SW 1271 (cell line): ENCODE data around the gene RBFOX2.
A peak's percentile ranks its signal among the peaks of the same experiment; 100 is the strongest.

Source experiments
- DNase-seq, 2 experiments: peaks; one replicate each; lab custom pipeline; 2025; lab: John Stamatoyannopoulos, UW

The RBFOX2 gene

GRCh38 chr22:35736166-35736565 is 292.5 kb downstream of the RBFOX2 start:
- DNase-seq, result no peak

- no peak for DNase-seq
These were observed 293.1 kb downstream of the RBFOX2 start for GRCh38 chr22:35735542-35735941.

- no peak for DNase-seq
These were observed 294.2 kb downstream of the RBFOX2 start for GRCh38 chr22:35734517-35734827.

GRCh38 chr22:35733791-35734516 is 294.7 kb downstream of the RBFOX2 start:
- DNase-seq, result no peak

GRCh38 chr22:35733036-35733435 is 295.6 kb downstream of the RBFOX2 start:
- DNase-seq, result no peak

GRCh38 chr22:35732116-35732515 is 296.5 kb downstream of the RBFOX2 start:
- DNase-seq, result no peak

GRCh38 chr22:35731321-35731720 is 297.3 kb downstream of the RBFOX2 start:
- no peak for DNase-seq

- no peak for DNase-seq
These were observed 299.3 kb downstream of the RBFOX2 start for GRCh38 chr22:35729309-35729698.

GRCh38 chr22:35728639-35729308 is 299.9 kb downstream of the RBFOX2 start:
- DNase-seq, result no peak

- no peak for DNase-seq
These were observed 301.2 kb downstream of the RBFOX2 start for GRCh38 chr22:35727436-35727835.

GRCh38 chr22:35726933-35727332 is 301.7 kb downstream of the RBFOX2 start:
- no peak for DNase-seq

GRCh38 chr22:35726398-35726797 is 302.2 kb downstream of the RBFOX2 start:
- no peak for DNase-seq

GRCh38 chr22:35725521-35725920 is 303.1 kb downstream of the RBFOX2 start:
- DNase-seq, result no peak

GRCh38 chr22:35721960-35722359 is 306.7 kb downstream of the RBFOX2 start:
- no peak for DNase-seq

GRCh38 chr22:35719212-35719875 is 309.3 kb downstream of the RBFOX2 start:
- no peak for DNase-seq

- DNase-seq, result no peak
These were observed 311.1 kb downstream of the RBFOX2 start, which contains the start of gene APOL5 for GRCh38 chr22:35717572-35717971. Gene APOL5 (plus strand): TSS chr22:35717872. CDS start chr22:35717872, 0 bp downstream.

GRCh38 chr22:35712672-35713071 is 316.0 kb downstream of the RBFOX2 start:
- DNase-seq, result peak in 1 of 2 experiments; percentile 4

GRCh38 chr22:35711336-35711735 is 317.3 kb downstream of the RBFOX2 start:
- DNase-seq, result no peak

- no peak for DNase-seq
These were observed 319.7 kb downstream of the RBFOX2 start for GRCh38 chr22:35708917-35709316.

GRCh38 chr22:35708453-35708852 is 320.2 kb downstream of the RBFOX2 start:
- DNase-seq, result no peak

- DNase-seq, result no peak
These were observed 323.5 kb downstream of the RBFOX2 start for GRCh38 chr22:35705141-35705540.

GRCh38 chr22:35703861-35704584 is 324.6 kb downstream of the RBFOX2 start:
- DNase-seq, result no peak
